ENCODE data around the gene GGTA1.
"Not testable (repeated sequence)": the region's sequence is repeated elsewhere in the genome, so short reads cannot be mapped to it uniquely, and the experiment has no call there.

GGTA1 gene

DNA sequence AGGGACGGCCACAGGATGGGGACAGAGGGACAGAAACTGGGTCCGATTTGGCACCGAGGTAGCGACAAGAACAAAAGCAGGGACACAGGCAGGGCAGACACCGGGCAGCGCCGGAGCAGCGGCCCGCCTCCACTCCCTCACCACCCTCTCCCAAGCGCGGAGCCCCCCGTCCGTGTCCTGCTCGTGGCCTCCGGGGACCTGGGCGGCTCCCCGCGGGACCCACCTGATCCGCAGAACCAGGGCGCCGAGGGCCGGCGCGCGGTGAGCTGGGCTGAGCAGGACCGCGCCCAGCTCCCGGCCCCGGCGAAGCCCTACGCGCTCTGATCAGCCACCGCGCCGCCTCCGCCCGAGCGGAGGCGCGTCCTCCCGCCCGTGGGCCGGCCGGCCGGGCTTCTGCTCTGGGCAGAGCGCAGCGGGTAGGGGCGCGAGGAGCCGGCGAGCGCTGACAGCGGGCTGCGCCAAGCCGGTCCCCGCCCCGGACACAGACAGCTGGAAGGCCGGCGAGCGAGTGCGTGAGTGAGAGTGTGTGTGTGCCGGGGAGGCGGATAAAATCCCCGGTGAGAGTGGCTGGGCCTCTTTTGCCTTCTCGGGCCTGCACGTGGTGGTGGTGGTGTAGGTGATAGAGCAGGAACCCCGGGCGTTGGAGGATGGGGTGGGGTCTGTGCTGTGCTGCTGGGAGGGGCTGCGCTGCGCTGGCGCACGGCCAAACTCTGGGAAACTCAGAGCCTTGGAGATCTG, at the start of gene GGTA1:
TSS of gene GGTA1 (minus strand) at position 418 of the 738 bp plus-strand sequence. CDS start 31,922 bp downstream, outside the sequence.
- DNase-seq (ENCODE audit: low spot score) = no peak

DNA sequence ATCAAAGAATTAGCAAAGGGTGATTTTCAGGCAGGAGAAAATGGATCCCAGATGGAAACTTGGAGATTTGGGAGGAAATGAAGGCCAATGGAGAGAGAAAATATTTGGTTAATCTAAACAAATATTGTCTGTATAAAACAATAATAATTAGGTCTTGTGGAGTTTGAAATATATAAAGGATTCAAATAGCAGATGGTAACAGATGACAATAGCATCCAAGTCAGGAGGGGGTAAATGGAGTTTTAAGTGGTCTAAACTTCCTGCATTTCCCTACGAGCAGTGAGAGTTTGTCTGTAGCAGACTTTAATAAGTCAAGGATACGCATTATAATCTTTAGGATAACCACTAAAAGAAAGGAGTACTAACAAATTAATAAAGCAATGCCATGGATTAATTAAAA, 49.0 kb upstream of the GGTA1 start:
- DNase-seq (ENCODE audit: low spot score) = no peak

DNA sequence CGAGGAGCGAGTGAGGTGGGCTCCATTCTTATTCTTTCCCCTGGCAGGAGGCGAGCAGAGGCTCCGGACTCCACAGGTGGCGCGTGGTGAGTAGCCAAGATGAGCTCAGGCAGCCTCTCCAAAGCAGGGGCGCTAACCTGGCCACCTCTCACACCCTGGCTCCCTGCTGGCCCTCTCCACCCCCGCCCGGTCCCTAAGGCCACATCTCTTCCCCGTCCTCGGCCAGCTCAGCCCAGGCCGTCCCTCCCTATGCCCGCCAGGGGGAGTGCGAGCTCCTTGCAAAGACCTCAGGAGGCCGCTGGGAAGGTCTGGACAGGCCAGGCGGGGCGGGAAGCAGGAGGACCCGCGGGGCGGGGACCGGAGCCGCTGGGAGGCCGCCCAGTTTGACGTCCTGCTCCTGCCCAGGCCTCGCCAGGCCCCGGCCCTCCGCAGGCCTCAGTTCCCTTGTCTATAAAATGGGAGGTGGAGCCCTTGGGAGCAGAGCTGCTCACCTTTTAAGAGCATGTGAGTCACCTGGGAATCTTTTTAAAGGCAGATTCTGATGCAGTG, 46.3 kb upstream of the GGTA1 start:
- DNase-seq (ENCODE audit: low spot score) = peak; percentile 74

DNA sequence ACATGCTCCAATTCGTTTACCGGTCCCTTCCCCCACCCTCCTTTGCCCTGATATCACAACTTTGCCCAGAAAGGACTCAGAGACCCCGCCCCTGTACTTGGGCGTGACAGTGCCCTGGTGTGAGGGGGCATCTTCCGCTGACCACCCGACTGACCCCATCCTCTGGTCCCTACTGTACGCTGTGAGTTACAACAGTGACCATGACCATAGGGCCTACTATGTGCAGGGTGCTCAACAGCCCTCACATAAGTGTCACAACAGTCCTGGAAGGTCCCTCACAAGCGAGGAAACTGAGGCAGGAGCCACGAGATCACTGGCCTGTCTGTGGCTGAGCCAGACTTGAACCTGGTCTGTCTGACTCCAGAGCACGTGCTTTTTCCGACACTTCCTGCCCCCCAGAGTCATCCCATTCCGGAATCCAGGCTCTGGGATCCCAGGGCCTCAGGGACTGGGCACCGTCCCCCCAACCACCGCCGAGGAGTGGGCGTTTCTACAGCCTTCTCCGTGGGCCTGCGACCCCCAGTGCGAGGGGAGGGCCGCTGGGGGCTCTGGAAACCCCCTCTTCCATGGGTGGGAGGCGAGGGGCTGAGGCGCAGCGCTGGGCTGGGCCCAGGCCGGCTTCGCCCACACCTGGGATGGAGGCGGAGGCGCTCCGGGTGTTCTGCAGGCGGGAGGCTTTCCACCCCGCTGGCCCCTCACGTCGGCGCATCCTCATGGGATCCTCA, 45.7 kb upstream of the GGTA1 start:
- DNase-seq (ENCODE audit: low spot score) = no peak

DNA sequence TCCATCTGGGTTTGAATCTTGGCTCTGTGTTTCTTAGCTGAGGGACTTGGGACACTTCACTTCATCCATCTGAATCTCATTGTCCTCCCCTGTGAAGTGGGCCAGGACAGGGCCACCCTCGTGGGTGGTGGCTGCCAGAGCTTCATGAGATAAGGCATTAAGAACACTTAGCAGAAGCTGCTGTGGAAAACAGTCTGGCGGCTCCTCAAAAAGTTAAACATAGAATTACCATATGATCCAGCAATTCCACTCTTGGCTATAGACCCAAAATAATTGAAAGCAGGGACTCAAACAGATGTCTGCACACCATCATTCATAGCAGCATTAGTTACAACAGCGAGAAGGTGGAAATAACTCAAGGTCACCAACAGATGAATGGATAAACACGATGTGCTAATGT, 42.4 kb upstream of the GGTA1 start:
- DNase-seq (ENCODE audit: low spot score) = no peak

DNA sequence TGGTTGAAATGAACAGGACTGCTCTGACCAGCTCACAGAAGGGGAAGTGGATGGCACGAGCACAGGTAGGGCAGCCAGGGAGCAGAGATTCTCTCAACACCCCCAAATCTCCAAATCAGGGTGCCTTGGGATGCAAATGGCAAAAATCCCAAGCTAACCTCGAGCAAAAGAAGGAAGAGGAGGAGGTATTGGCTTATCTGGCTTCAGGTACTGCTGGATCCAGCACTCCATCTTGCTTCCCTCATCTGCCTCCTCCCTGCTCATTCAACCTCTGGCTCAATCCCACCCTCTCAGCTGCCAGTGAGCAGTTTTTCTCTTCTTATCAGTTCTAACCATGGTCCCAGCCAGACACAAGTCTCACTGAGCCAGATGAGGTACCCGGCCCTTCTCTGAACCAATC, 41.6 kb upstream of the GGTA1 start:
- no peak for DNase-seq (ENCODE audit: low spot score)

DNA sequence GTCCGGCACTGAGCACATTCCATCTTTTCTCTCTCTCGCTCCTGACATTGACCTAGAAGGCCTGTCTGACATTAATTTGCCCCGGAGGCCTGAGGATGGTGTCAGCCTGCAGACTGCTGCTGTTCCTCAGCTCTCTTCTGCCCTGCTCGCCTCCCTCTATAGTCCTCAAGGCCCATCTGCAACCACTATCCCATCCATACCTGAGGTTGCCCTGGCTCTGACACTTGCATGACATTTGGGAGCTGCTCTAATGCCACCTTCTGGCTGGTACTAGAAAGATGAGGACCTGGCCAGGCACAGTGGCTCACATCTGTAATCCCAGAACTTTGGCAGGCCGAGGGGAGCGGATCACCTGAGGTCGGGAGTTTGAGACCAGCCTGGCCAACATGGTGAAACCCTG, 38.6 kb upstream of the GGTA1 start:
- no peak for DNase-seq (ENCODE audit: low spot score)

DNA sequence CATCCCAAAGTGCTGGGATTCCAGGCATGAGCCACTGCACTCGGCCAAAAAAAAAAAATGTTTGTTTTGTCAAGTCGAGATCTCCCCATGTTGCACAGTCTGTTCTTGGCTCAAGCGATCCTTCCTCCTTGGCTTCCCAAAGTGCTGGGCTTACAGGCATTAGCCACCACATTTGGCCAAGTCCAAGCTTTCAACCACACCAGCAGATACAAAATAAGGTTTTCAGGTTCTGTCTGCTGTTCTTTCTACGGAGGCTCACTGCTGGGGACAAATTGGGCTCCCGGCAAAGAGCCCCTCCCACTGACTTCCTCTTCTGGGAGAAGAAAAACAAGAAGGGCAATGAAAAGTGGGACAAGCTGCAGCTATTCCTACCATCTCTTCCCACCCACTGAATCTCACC, 37.6 kb upstream of the GGTA1 start:
- no peak for DNase-seq (ENCODE audit: low spot score)

DNA sequence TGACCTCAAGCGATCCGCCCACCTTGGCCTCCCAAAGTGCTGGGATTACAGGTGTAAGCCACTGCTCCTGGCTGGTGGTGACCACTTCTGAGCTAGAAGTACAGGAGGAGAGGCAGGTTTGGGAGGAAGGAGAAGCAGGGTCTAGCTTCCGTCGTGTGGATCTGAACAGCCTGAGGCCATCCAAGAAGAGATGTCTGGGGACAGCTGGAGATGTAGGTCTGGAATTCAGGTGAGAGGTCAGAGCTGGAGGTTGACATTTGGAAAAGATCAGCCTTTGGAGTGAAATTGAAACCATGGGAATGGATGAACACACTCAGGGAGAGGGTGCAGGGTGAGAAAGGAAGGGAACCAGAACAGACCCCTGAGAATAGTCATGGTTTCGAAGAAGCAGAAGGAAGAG, 33.2 kb upstream of the GGTA1 start:
- no peak for DNase-seq (ENCODE audit: low spot score)

DNA sequence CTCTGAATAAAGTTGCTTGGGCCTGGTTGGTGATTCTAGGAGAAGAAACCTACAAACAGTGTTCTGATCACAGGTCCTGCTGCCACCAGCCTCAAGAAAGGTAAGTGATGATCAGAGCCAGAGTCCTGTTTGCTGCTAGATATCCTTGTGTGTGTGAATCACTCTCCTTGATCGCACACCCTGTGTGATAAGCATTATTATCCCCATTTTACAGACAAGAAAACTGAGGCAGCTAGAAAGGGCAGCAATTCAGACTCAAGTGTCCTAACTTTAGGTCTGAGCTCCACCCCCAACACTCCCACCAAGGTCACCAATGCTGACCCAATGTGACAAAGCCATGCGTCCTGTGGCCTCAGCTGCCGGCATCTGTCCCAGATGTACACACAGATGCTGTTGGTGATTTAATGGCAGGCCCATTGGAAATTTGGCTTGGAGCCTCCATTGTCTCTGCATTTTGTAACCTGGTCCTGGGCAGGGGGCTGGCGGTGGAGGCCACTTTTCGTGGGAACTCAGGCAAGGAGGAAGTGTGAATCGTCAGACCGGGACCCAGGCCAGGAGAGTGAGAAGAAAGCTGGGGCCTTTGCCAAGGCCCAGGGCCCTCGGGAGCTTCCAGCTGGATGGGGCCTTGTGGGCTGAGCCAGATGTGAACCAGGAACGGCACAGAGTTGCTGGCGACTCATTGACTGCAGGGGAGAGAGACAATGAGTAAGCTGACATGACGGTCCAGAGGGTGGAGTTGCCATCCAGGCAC, 29.8 kb upstream of the GGTA1 start:
- DNase-seq (ENCODE audit: low spot score) = no peak

DNA sequence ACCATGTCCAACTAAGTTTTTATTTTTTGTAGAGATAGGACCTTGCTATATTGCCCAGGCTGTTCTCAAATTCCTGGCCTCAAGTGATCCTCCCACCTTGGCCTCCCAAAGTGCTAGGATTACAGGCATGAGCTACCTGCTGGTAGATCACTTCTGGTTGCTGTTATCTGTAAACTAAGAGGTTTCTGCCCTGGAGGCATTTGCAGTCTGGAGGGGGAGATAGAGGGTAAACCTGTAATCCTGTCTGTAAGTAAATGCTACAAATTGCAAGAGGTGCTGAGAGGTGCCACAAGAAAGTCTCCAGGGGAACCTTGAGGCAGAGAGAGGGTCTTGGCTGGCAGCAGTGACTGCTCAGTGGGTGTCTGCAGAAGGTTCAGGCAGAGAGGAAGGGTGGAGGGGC, 29.0 kb upstream of the GGTA1 start:
- DNase-seq (ENCODE audit: low spot score) = no peak

DNA sequence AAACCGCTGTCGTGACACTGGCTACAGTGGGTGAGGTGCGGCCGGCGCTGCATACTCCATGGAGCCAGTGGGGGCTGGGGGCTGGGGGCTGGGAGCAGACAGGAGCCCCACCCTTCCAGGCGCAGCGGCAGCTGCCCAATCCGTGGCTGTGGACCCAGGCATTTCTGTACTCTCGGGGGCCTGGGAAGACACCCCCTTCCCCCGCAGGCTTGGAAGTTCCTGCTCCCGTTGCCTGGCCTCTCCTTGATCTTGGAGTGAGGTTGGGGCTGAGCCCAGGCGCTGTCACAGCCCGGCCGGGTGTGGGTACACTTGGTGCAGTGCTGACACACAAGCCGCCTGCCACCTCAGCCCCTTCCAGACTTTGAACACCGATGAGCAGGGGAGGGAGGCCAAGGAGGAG, 27.7 kb upstream of the GGTA1 start:
- no peak for DNase-seq (ENCODE audit: low spot score)

DNA sequence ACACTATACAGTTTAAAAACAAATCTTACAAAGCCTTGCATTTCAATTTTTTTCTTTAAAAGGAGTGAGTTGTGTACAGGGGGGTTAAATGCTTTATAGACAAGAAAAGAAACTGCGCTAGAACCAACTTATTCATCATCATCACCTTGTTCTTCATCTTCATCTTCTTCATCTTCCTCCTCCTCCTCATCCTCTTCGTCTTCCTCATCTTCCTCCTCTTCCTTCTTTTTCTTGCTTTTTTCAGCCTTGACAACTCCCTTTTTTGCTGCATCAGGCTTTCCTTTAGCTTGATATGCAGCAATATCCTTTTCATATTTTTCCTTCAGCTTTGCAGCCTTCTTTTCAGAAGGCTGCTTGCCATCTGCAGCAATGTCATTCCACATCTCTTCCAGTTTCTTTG, 20.0 kb upstream of the GGTA1 start:
- not testable (repeated sequence) for DNase-seq (ENCODE audit: low spot score)

DNA sequence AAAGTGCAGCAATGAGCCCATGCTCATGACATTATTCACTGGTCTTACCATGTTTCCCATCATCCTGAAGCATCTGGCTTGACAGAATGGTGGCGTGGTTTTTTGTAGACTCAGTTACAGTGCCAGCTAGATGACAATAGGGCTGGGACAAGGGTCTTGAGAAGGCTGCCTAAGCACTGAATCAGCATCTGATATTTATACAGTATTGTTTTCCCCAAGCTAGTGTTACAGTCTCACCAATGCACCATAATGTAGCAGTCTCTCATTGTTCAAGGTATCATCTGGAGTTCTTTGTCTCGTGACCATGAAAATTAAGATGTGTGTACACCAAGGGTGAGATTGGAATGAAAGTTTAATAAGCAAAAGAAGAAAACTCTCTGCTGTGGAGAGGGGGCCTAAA, 19.0 kb upstream of the GGTA1 start:
- DNase-seq (ENCODE audit: low spot score) = no peak

DNA sequence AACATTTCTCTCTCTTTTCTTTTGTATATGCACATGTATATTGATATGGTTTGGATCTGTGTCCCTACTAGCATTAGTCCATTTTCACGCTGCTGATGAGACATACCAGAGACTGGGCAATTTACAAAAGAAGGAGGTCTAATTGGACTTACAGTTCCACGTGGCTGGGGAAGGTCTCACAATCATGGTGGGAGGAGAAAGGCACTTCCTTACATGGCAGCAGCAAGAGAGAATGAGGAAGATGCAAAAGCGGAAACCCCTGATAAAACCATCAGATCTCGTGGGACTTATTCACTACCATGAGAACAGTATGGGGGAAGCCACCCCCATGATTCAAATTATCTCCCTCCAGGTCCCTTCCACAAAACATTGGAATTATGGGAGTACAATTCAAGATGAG, 13.5 kb upstream of the GGTA1 start:
- not testable (repeated sequence) for DNase-seq (ENCODE audit: low spot score)

DNA sequence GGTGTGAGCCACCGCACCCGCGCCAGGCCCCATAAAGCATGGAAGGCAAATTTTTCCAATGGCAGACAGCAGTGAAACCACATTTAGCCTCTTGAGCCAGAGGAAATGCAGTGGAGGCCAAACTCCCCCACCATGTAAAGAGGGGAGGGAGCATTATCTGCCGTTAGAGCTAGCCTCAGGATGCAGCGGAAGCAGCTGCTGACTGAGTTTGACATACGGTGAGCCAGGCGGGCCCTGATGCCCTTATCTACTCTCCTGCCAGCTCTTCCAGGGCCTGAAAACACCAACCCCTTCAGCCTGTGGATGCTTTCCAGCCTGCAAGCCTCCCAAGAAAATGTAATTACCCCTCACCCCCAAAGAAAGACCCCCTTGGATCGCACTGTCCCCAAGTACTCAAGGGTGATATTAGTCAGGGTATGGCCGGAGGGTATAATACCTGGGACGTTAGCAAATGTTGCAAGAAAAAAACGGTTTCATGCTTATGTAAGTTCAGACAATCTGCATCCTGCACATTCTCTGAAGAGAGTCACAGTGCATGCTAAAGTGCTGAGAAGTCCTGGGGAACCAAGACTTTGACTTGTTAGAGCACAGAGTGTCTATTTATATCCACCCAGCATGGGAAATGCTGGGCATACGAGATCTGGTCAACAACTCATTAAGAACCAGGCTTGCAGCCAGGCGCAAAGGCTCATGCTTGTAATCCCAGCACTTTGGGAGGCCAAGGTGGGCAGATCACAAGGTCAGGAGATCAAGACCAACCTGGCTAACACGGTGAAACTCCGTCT, 11.3 kb upstream of the GGTA1 start:
- DNase-seq (ENCODE audit: low spot score) = no peak

DNA sequence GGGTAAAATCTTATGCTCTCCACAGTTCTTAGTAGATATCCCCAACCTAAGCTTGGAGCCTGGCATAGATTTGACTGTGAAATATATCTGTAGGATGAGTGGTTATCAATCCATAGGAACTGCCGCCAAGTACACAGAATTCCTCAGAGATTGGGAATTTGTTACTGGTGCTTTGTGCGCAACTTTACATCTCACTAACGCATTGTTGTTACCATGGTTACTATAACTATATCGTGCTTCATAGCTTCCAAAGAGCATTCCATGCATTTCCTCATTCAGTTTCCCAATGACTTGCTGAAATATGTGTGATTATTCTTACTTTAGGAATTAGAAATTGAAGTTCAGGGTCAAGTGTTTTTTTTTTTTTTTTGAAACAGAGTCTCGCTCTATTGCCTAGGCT, 9.5 kb upstream of the GGTA1 start:
- no peak for DNase-seq (ENCODE audit: low spot score)

DNA sequence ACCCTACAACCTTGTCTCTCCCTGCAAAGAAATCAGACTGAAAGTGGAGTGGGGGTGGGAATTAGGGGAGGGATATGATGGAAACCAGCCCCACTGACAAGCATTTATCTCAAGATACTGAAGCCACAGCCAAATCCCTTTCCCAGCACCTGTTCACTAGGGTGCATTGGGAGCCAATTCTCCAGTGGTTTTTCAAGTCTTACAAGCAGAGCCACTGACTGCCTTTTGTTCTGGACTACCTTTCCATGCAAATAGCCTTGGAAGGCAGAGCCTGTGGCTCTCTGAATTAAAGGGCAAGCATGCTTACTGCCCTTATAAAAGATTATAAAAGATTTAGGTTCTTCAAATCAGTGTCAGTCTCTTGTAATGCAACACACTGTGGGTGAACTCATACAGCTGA, 8.8 kb upstream of the GGTA1 start:
- DNase-seq (ENCODE audit: low spot score) = no peak

DNA sequence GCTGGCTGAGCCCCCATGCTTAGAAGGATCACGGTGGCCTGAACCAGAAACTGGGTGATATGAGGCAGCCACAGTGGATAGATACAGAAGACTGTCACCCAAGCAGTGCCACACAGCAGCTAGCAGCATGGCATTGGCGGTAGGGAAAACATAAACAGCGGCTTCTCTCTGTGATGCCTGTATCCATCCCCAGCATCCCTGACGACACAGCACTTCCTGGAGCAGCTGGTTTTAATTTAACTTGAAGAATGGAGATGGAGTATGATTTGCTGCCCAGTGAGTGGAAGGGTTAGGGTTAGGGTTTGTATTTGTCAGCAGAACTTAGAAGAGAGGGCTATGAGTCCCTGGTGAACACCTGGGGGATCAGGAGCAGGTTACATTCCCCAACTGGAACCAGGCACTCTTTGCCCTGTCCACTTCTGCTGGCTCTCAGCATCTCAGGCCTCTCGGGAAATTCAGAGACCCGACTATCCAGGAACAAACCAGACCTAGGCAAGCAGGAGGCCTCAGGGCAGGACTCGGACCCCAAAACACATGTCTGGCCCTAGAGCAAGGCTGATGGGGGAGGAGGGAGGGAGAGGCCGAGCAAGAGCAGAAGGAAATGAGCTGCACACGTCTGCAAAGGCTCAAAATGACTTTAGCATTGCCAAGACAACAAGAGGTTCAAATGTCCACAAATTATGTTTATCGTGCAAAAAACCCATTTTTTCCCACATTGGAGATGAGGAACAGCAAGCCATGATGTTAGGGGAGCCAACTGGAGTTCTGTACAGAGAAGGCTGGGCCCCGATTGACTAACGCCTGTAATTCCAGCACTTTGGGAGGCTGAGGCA, 6.5 kb upstream of the GGTA1 start:
- no peak for DNase-seq (ENCODE audit: low spot score)

DNA sequence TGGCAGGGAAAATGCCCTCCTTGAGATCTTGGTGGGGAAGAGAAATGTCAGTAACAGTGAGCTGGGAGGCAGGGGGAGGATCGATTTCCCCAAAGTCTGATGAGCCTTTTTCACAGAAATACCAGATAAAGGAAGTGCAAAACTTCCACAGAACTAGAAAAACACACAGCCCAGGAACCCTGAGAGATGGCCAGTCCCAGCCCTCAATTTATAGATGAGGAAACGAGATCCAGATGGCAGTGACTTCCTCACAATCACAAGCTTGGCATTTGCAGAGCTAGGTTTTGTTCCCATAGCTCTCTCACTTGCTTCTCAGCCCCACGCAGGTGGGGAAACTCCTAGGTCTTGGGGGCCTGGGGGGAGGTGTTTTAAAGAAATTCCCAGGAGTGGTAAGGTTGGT, 3.8 kb upstream of the GGTA1 start:
- no peak for DNase-seq (ENCODE audit: low spot score)

DNA sequence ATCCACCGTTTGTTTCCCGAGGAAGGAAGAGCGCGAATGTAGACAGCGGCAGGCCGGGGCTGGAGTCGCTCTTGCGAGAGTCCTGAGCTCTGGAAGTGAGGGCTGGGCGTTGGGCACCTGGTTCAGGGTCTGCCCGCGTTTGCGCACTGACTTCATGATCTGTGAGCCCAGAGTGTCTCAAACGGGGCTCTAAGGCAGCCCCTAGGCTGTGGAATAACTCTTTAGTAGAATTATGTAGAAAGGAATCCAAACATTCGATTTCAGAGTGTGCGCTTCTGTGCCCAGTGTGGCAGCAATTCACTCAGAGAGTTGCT, 478 bp upstream of the GGTA1 start:
- no peak for DNase-seq (ENCODE audit: low spot score)

DNA sequence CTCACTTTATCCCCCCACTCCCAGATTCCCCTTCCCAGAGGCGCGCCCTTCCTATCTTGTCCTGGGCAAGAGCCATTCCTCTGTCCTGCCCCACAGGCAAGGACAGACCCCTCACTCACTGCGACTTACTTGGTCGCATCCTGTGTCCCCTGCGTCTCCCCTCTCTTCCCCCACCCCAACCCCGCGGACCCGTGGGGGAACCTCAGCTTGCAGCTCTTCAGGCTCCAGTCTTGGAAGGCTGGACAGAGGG, 542 bp downstream of the GGTA1 start:
- DNase-seq (ENCODE audit: low spot score) = no peak

Data from hematopoietic multipotent progenitor cell treated with erythropoietin and hydrocortisone succinate and interleukin-3 and kit ligand, for 15 days (in vitro differentiated cells).